ENCODE measurements around the gene CLIC5. TPM values are rescaled to one million over a fixed set of nuclear protein-coding genes. Genes with fewer than 3 reads are reported as not detected.
"Not testable (repeated sequence)": the region's sequence is repeated elsewhere in the genome, so short reads cannot be mapped to it uniquely, and the experiment has no call there.

CLIC5 gene
- total RNA-seq, 1 experiment from 2014 or later, result not detected

DNA sequence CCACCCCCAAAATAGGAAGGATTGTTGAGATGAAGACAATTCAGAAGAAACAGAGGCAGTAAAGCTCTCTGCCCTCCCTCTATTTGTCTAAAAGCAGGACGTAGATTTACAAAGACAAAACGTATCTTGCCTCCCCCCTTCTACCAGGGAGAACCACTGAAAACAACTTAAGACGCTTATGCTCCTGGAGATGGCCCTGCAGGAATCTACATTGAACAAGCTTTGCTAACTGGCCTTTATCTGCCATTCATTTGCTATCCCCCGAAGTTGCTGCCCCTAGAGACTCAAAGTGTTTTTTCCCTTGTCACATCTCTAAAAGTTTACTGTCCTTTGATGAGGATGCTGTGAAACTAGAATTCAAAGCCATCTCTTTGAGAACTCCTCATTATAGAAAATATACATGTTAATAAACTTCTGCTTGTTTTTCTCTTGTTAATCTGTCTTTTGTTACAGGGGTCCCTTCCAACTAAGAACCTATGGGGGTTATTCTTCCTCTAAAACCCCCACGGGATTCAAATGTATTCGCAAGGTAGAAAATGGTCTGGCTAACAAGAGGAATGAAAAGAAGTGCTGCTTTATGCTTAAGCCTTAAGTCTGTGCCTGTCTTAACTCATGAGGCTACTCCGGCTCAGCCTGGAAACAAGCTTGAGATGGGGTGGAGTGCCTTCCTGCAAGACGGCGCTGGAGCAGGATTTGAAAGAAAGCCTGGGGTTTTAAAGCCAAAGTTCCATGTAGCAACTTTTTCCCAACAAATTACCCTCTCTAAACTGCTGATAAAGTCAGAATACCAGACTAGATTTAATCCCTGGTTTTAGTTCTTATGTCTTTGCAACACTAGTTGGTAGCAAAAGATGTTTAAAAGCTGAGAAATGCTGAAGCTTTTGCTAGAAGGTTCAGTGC lies 88.0 kb downstream of the CLIC5 start:
- no peak for DNase-seq (ENCODE audit: low spot score)

DNA sequence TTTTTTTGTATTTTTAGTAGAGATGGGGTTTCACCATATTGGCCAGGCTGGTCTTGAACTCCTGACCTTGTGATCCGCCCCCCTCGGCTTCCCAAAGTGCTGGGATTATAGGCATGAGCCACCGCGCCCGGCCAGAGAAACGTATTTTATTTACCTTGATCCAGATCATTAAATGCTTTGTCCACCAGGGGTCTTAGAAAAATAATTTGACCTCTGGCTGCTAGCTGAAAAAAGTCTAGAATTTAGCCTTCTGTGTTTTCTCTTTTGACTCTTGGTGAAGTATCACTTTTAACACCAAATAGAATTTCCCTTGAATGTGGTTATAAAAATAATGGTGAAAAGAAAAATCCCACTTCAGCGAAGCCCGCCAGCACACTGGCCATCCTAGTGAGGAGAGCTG lies 89.2 kb downstream of the CLIC5 start:
- DNase-seq (ENCODE audit: low spot score), result not testable (repeated sequence)

DNA sequence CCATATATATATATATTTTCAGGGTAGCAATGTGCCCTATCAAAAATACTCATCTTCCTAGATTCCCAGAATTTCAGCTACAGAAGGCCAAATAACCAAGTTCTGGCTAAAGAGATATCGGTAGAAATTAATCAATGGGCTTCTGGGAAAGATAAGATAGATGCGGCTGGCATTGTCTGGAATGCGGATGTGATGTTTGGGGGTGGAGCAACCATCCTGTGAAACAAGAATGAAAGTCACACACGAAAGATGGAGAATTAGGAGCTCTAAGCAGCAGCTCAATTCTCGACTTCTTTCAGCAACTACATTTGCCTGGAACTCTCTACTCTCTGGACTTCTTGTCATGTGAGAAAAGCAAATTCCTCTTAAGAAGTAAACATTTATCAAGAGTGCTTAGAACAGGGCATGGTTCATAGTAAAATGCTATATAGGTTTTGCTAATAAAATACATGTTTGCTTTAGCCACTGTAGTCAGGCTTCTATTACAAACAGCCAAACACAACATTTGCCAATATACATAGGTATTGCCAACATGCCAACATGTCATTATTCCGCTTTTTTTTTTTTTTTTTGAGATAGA lies 90.8 kb downstream of the CLIC5 start:
- no peak for DNase-seq (ENCODE audit: low spot score)

DNA sequence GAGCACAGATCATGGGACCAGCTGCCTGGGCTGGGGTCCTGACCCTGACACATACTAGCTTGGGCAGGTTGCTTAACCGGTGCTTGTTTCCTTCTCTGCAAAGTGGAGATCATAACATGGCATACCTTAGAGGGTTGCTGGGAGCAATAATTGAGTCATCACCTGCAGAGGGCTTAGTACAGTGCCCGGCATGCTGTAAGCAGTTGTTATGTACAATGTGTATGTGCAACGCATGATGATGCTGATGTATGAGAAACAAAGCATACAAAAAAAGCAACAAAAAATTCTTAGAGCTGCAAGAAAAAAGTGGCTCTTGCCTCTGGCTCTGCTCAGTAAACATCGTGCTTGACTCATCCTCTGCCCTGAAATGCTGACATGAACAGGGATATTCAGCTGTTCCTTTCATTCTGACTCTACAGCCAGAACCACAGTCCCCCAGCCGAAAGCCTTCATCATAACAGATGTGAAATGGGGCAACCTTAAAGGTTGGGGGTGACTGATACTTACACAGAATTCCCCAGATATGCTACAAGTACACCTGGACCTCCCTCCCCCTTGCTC lies 91.7 kb downstream of the CLIC5 start:
- no peak for DNase-seq (ENCODE audit: low spot score)

DNA sequence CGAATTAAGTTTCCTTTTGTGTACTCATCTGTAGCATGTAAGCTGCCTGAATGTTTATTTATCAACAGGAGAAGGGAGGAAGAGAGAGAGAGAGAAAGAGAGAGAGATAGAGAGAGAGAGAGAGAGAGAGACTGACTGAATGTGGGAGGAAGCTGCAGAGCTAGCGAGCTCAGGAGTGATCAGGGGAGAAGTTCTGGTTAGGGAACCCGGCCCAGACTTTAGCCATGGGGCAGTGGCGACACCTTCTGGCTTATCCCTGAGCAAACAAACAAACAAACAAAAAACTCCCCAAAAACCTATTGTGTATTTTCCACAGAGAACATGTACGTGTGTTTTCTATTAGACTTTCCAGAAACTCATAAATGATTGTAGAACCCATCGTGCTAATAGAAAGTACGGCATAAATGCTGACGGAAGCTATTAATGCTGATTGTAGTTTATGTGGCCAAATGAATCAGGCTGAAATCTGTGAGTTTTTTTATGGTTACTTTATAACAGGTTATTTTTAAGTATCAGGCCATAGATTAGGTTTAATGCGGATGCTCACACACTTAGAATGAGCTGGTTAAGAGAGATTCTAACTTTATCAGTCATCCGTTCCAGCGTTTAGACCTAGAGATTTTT lies 92.8 kb downstream of the CLIC5 start:
- peak; percentile 71 for DNase-seq (ENCODE audit: low spot score)

DNA sequence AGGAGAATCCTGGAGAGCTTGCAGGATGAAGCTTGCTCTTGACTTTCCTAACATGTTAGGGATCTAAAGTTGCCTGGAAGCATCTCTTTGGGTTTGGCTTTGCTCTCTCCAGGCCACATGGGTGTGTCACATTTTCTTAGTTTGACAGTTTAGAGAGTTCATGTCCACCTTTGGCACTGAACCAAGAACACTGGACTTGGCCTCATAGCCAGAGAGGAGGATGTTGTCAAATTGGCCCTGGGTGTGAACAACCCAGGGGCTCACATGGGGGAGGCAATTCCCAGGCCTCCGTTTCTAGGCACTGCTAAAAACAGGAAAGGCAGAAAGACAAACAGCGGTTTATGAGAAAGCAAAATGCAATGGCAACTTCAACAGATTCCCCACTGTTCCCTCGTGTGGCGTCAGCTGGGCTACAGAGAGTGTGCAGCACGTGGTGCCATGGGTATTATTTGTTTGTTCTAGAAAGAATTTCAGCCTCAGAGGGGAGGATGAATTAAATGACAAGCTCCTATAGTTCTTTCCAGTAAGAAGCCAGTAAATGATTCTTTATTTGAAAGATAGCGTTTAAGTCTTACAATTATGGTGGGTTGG lies 93.9 kb downstream of the CLIC5 start:
- DNase-seq (ENCODE audit: low spot score), result no peak

DNA sequence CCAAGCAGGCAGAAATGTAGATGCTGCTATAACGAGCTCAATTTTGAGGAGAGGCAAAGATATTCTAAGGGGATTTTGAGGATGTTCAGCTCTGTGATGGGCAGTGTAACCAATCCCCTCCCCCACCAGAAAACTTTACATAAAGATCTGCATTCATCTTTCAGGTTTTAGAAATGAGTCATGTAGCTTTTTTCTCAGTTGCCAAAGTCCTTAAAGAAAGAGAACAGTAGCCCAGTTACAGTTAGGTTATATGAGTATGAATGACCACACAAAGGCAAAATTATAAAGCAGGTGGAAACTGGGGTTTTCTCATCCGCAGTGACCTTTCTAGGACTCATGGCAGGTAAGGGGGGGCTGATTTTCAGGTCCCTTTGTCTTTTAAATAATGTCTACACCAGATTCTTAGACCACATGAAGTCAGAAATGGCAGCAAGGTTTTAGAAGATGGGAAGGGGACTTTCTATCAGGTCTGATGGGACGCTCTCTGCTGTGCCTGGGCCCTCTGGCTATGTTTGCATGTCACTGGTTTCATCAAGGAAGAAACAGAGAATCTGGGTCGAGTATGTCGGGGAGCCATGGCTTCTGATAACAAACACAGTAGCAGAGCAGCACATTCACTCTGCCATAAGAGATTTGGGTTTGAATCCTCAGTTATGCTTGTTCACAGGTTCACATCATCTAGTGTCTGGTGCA lies 94.7 kb downstream of the CLIC5 start:
- no peak for DNase-seq (ENCODE audit: low spot score)

DNA sequence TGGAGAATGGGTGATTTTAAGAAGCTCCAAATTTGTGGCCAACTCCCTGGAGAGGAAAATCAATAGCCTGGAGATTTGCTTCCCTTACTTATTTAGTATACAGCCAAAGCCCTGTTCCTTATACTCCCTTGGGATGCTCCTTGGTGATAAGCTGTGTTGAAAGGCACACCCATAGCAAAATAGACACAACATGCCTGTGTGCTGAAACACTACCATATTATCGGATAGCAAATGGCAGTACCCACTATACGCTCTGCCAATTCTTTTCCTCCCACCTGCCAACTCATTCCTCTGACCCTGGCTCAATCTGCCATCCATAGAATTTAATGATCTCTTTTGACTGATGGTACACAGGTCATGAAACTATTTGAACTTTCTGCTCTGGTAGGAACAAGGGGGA lies 98.2 kb downstream of the CLIC5 start:
- DNase-seq (ENCODE audit: low spot score), result no peak

DNA sequence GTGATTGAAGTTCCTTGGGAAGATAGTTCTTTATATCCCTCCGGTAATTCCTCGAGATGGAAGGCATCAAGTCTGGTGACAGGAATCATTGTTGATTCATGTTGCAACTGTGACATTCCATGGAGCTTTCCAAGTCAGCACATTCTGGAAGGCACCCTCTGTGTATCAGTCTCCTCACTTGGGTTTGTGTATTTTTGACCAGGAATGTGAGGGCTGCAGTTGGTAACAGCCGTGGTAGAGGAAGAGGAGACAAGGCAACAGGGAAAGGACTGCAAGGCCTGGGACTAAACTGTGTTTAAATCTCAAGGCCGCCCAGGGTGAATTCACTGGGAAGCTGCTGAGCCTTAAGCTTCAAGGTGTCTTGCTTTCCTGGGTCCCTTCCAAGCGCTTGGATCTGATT lies 99.0 kb downstream of the CLIC5 start:
- no peak for DNase-seq (ENCODE audit: low spot score)

DNA sequence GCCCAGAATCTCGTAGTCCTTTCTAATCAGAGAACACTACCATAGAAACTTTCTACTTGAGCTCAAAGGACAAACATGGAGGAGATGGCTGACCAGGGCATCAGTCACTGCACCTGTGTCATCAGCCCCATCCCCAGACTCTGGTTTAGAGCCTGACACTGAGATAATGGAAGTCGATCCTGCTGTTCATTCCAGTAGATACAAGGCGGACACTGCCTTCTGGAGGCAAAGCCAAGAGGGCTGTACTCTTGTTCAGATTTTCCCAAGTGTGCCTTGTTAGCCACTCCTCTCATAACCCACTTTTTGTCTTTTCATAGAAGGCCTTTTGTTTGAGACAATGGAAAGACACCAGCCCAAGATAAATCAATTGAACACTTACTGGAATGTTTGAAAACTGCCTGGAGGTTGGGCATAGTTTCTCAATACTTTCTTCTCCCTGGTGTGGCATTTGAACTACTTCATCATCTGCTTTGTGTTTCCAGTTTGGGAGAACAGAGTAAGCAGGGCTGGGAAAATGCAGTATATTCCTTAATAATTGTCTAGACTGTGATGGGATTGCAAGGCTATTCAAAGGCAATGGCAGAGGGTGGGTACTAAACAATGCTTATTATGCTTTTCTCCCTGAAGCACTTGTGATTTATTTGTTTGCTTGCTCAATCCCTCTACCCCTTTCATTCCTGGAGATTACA lies 99.7 kb downstream of the CLIC5 start:
- DNase-seq (ENCODE audit: low spot score), result no peak

DNA sequence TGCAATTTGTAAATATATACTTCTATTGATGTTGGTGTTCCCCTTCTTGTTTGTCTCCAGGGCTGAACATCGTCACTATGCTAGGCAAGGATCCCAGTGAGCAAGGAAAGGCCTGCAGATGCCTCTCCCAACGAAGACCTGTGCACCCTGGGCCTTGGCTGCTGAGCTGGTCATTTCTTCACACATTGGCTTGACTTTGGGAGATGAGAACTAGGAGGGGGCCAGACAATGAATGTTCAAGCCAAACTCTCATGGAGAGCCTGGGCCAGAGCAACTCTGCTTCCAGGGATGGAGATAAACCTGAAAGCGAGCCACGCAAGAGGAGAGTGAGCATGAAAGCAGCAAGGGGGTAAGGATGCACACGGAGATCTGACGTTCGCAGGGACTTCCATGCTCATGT lies 104.0 kb downstream of the CLIC5 start:
- DNase-seq (ENCODE audit: low spot score), result no peak

DNA sequence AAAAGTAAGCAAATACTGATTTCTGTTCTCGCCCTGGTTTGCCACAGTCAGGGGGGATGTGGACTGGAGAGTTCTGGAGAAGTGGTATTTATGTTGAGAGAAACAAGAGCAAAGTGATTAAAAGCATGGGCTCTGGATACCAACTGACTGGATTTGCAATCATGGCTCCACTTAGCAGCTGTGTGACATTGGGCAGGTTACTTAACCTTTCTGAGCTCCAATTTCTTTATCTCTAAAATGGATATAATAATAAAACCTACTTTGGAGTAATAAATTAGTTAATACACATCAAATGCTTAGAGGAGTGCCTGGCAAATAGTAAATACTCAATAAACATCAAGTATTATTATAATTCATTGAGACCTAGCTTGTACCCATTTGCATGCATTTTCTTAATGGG lies 111.7 kb downstream of the CLIC5 start:
- DNase-seq (ENCODE audit: low spot score), result no peak

DNA sequence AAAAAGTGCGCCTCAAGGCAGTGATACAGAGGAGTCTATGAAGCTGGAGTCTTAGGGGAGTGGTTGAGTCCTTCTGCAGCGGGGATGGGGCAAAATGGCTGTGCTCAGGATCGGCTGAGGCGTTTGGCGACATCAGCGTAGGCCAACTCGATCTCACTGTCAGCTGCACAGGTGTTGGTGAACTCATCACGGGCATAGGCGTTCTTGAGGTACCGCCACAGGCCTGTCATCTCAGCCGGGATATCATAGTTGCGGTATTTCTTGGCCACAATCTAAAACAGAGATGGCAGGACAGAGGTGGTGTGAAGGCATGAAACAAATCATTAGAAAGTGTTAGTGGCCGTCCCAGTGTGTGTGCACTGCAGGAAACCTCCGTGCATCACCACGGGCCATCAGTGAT lies 112.7 kb downstream of the CLIC5 start:
- no peak for DNase-seq (ENCODE audit: low spot score)

DNA sequence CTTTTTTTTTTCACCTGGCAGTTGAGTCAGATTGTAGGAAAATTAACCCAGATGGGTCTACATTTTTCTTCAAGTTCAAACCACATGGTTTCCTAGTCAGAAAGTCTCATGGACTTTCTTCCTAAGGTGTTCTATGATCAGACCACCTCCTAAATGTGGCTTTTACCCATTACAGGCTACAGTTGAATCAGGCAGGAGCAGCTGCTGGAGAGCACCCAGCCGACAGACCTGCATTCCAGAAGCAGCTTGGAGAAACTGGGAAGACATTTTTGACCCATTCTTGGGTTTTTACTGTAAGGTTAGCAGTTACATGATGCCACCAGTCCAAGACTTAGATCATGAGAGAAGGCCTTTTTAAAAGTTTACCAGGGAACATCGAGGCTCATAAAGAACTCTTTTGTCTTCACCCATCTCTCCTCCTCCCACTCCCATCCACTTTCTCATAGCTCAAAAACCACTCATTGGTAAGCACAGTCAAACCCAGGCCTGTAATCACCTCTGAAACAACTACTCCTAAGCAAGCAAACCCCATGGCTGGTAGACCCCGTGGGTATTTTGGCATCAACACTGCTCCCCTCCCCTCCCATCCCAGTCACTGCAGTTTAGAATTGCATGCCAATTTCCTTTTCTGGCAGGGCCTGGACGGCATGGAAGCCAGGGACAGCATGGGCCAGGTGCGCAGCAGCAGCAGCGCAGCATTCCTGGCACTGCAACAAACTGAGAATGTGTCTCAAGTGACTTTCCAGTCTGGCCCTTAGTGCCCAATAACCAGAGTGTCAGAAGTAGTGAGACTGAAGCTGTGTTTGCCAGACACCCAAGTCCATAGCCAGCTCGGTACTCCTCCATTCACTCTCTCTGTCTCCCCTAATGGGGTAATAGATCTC lies 113.7 kb downstream of the CLIC5 start:
- no peak for DNase-seq (ENCODE audit: low spot score)

DNA sequence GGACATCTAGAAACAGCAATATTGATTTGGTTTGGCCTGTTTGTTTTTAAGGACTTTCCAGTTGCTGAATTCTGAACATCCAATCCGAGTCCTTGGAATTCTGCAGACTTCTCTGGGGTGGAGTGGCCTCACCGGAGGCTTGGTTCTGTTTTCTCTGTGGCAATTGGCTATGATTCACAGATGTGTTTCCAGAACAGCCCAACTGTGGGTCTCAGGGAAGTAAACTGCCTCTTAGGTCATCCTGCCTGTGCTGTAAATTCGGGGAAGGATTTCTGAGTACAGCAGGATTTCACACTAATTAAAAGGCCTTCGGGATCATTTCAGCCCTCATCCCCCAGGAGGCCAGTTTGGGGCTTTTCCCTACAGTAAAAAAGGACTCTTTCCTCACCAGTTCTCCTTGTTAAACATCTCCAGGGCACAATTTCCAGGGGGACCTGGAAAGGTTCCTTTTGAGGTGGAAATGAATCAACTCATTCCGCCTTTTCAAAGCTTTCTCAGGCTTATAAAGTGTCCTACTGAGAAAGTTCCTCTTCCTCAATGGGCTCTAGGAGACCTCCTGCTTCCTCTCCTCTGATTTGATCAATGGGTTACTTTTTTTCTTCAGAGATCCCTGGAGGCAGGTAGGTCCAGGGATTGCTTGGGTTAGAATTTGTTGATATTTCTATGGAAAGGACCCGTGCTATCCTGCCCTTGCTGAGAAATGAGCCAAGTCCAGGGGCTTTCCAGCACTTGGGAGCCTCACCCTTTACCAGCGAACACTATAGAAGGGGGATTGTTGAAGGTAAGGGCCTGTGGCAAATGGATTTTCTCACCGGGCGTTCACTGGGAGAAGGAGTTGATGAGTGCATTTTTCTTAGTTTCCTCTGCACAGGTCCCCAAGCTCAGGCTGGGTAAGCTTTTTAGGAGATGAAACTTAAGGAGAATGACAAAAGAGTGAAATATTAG lies 114.6 kb downstream of the CLIC5 start:
- DNase-seq (ENCODE audit: low spot score), result no peak

DNA sequence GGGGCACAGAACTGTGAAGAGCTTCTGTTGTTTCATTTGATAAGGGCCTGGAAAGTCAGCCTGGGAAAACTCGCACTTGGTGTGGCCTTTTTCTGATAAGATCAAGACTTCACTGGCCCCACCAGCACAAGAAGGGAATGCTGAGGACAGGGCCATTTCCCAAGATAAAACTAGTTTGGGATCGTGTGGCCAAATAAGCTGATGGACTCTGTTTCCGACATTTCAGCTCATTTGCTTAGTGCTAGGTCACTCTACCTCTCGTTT lies 116.0 kb downstream of the CLIC5 start:
- no peak for DNase-seq (ENCODE audit: low spot score)

DNA sequence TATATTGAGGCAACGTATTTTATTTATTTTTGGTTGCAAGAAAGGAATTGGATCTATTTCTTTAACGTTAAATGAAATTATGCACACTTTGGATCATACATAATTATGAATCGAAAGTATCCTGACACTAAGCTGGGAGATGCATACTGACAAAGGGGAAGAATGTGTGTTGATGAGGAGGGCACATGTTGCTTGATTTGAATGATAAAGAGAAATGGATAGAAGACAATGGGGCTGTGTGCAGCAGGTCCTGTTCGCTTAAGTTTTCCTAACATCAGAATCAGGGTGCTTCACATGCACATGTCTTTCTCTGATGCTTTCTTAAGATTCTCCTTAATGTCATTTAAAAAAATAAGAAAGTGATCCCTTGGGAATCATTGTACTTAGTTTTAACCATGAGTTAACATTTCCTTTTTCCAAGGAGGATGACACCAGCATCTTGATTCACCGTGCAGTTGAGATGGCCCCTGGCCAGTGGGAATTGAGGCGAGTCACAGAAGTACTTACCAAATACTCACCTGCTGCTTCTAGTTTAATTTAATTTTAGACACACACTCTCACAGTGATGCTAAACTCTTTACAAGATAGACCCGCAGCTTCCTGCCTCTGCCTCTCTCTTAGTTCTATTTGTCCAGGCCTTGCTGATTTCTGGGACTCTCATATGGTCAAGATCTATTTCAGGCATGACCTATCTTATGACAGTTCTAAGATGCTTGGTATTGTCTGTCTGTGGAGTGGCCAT lies 116.5 kb downstream of the CLIC5 start:
- no peak for DNase-seq (ENCODE audit: low spot score)

DNA sequence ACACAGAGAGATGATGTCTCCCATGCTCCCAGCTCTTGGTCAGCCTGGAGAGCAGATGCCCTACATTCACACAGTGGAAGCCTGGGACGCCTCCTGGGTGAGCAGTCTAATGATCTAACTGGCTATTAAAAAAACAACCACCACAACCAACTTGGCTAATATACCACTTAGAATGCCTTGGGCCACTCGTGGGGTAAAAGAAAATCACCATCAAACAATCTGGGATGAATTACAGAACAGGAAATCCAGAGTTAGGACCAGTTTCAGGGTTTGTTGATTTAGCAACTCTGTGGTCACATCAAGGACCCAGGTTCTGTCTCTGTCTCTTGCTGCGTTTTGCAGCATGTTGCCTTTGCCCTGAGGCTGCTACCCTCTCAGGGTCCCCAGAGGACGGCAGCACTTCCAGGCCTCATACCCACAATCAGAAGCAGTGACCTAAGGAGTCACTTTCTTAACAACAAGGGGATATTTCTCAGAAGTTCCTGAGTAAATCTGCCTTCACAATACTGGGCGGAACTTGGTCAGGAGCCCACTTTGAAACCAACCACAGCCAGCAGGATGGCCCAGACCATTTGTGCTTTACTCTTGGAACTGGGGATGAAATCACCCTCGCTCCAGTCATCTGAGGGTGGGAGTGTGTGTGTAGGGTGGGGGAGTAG lies 118.7 kb downstream of the CLIC5 start:
- no peak for DNase-seq (ENCODE audit: low spot score)
